Endodermal cell (in vitro differentiated cells): ENCODE results near the gene SREBF1. TPM values are rescaled to one million over a fixed set of nuclear protein-coding genes. Genes with fewer than 3 reads are reported as not detected.

Experiments
- DNase-seq: peaks from one replicate; pipeline ENCODE4 v3.0.0-alpha.2; 2017
- H3K27ac ChIP-seq: 2 replicates; pipeline ENCODE4 v1.5.1; 2013; ENCODE audit warnings: mild to moderate bottlenecking, low read depth, low read length, moderate library complexity
- H3K27me3 ChIP-seq: 2 replicates; pipeline ENCODE4 v1.6.1; 2013; ENCODE audit warnings: mild to moderate bottlenecking, low read length, moderate library complexity; ENCODE audit not compliant: insufficient read depth, control insufficient read depth, poor library complexity, severe bottlenecking
- H3K36me3 ChIP-seq: 2 replicates; pipeline ENCODE4 v1.7.0; 2013; ENCODE audit warnings: mild to moderate bottlenecking, low read length, moderate library complexity; ENCODE audit not compliant: control insufficient read depth, insufficient read depth
- H3K4me1 ChIP-seq: one replicate; pipeline ENCODE4 v1.7.0; 2013; ENCODE audit warnings: low read length; ENCODE audit not compliant: control insufficient read depth, insufficient read depth
- H3K4me3 ChIP-seq: 2 replicates; pipeline ENCODE4 v1.5.1; 2013; ENCODE audit warnings: mild to moderate bottlenecking, low read length, moderate library complexity
- H3K9ac ChIP-seq: 2 replicates; pipeline ENCODE4 v1.6.1; 2013; ENCODE audit warnings: mild to moderate bottlenecking, low read length, moderate library complexity; ENCODE audit not compliant: poor library complexity, severe bottlenecking; ENCODE audit errors: extremely low read depth
- H3K9me3 ChIP-seq: 2 replicates; pipeline ENCODE4 v1.6.1; 2013; ENCODE audit warnings: mild to moderate bottlenecking, low read length, moderate library complexity; ENCODE audit not compliant: control insufficient read depth
- H3K27ac Mint-ChIP-seq: 2 replicates; pipeline ENCODE4 v1.8.0; 2020; ENCODE audit warnings: mixed read lengths
- H3K27me3 Mint-ChIP-seq: 2 replicates; pipeline ENCODE4 v1.8.0; 2021; ENCODE audit warnings: mild to moderate bottlenecking, mixed read lengths; ENCODE audit not compliant: insufficient read depth
- H3K36me3 Mint-ChIP-seq: 2 replicates; pipeline ENCODE4 v1.8.0; 2020; ENCODE audit warnings: low read depth, mixed read lengths
- H3K4me1 Mint-ChIP-seq: 2 replicates; pipeline ENCODE4 v1.8.0; 2020; ENCODE audit warnings: mixed read lengths
- H3K4me3 Mint-ChIP-seq: 2 replicates; pipeline ENCODE4 v1.8.0; 2020; ENCODE audit warnings: mild to moderate bottlenecking, moderate library complexity, mixed read lengths
- H3K9me3 Mint-ChIP-seq: 2 replicates; pipeline ENCODE4 v1.8.0; 2020; ENCODE audit warnings: mild to moderate bottlenecking, mixed read lengths
- WGBS, 2 experiments: methylation state at CpG; one replicate each; pipeline versions ENCODE4 v1.1.5 to v1.1.7; 2013; ENCODE audit warnings: missing lambda C conversion rate in 2 of 2, mixed read lengths in 1 of 2; ENCODE audit not compliant: insufficient coverage in 1 of 2, insufficient read length in 1 of 2; 5-methylcytosine and 5-hydroxymethylcytosine counted together
- total RNA-seq, 2 donors: library from RNA; stranded (reverse); fragmentation: NEBNext Ultra II Directional in 1 of 2; extraction: Animal tissue kit (Norgen Biotek cat#: 25700) in 1 of 2; gene quantifications; 2 replicates in 1 of 2; 3 replicates in 1 of 2; pipeline ENCODE4 v1.2.1, GENCODE V29; 2021
- TF ChIP-seq, protein P1 (sequence below): fragments of 200-600 bp; sonication (generic); conservative IDR thresholded peaks from 2 replicates; pipeline ENCODE4 v1.5.0; 2021; ENCODE audit warnings: antibody characterized with exemption, mild to moderate bottlenecking

Gene SREBF1
- total RNA-seq, 2 donors from 2014 or later: 39.0 to 58.2 TPM

- H3K27ac ChIP-seq: peak overlapping the region; percentile 95
- DNase-seq: no peak
- no peaks in the 10 kb centered on the region for H3K27me3 Mint-ChIP-seq
- H3K9me3 ChIP-seq: no peaks in the 10 kb centered on the region
- H3K27ac Mint-ChIP-seq: no peak overlapping the region
- 94 to 96% methylated on average over 3 of the region's 3 CpGs for WGBS, 2 experiments
- no peak overlapping the region for H3K9ac ChIP-seq
- H3K4me1 ChIP-seq: no peaks in the 10 kb centered on the region
- TF ChIP-seq, protein P1, sequence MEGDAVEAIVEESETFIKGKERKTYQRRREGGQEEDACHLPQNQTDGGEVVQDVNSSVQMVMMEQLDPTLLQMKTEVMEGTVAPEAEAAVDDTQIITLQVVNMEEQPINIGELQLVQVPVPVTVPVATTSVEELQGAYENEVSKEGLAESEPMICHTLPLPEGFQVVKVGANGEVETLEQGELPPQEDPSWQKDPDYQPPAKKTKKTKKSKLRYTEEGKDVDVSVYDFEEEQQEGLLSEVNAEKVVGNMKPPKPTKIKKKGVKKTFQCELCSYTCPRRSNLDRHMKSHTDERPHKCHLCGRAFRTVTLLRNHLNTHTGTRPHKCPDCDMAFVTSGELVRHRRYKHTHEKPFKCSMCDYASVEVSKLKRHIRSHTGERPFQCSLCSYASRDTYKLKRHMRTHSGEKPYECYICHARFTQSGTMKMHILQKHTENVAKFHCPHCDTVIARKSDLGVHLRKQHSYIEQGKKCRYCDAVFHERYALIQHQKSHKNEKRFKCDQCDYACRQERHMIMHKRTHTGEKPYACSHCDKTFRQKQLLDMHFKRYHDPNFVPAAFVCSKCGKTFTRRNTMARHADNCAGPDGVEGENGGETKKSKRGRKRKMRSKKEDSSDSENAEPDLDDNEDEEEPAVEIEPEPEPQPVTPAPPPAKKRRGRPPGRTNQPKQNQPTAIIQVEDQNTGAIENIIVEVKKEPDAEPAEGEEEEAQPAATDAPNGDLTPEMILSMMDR: no peak
- H3K4me3 Mint-ChIP-seq: no peak overlapping the region
- peaks cover 7% of the 10 kb centered on the region for H3K36me3 Mint-ChIP-seq
- no peak overlapping the region for H3K4me3 ChIP-seq
- no peaks in the 10 kb centered on the region for H3K36me3 ChIP-seq
- no peaks in the 10 kb centered on the region for H3K27me3 ChIP-seq
- H3K9me3 Mint-ChIP-seq: no peaks in the 10 kb centered on the region
- peaks cover 19% of the 10 kb centered on the region for H3K4me1 Mint-ChIP-seq
These were observed 47.0 kb upstream of the SREBF1 start for GRCh38 chr17:17883801-17884200.

DNA sequence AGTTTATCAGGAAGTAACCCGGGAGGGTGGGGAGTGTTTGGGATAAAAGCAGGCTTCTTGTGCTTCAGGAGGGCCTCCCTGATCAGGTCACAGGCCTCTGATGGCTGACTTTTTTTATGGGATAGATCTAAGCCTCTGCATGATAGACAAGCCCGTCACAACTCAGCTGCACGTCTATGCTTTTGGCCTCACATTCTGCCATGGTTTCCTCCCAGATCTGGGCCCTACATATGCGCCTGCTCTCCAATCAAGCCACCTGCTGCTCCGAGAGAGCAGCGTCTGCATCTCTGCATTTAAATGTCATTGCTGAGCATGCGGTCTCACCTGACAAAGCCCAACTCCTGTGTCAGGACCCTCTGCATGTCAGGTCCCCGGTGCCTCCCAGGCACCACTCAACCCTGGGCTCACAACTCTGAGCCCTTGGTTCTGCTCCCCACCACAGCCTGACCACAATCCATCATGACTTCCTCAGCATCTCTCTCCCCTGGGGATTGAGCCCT is 45.3 kb upstream of the SREBF1 start:
- Mint-ChIP-seq H3K4me3 (no peak overlapping the region), H3K27me3 (no peaks in the 10 kb centered on the region), H3K36me3 (peaks cover 7% of the 10 kb centered on the region), H3K4me1 (peaks cover 28% of the 10 kb centered on the region), H3K27ac (no peak overlapping the region), H3K9me3 (no peaks in the 10 kb centered on the region)
- 70 to 71% methylated on average over 6 to 8 of the region's 8 CpGs for WGBS, 2 experiments
- Histone ChIP-seq H3K4me1 (peaks cover 10% of the 10 kb centered on the region), H3K27me3 (no peaks in the 10 kb centered on the region), H3K27ac (no peak overlapping the region), H3K9me3 (no peaks in the 10 kb centered on the region), H3K36me3 (peaks cover 4% of the 10 kb centered on the region), H3K4me3 (no peak overlapping the region), H3K9ac (no peak overlapping the region)
- peak; percentile 73 for DNase-seq
- TF ChIP-seq, protein P1: no peak

- Histone ChIP-seq H3K4me3 (no peak overlapping the region), H3K27me3 (no peaks in the 10 kb centered on the region), H3K36me3 (peaks cover 19% of the 10 kb centered on the region), H3K9ac (no peak overlapping the region), H3K27ac (no peak overlapping the region), H3K4me1 (peaks cover 12% of the 10 kb centered on the region), H3K9me3 (no peaks in the 10 kb centered on the region)
- TF ChIP-seq, protein P1: no peak
- Mint-ChIP-seq H3K27me3 (no peaks in the 10 kb centered on the region), H3K36me3 (peaks cover 11% of the 10 kb centered on the region), H3K27ac (no peak overlapping the region), H3K4me3 (no peak overlapping the region), H3K9me3 (no peaks in the 10 kb centered on the region), H3K4me1 (peaks cover 31% of the 10 kb centered on the region)
- WGBS, 2 experiments: 92 to 100% methylated on average over 6 to 8 of the region's 8 CpGs
- DNase-seq: no peak
These were observed 43.9 kb upstream of the SREBF1 start for GRCh38 chr17:17880577-17881196.
